Measurements from ENCODE around the gene P2RY12. TPM values are rescaled to one million over a fixed set of nuclear protein-coding genes. Genes with fewer than 3 reads are reported as not detected.

Gene P2RY12
- total RNA-seq, 4 donors from 2014 or later: 5.2 to 8.3 (median 7.0) TPM

GRCh38 chr3:151330899-151331298, 53.7 kb downstream of the P2RY12 start:
- no peak for ATAC-seq (ENCODE audit: low FRiP score)

GRCh38 chr3:151330379-151330778, 54.2 kb downstream of the P2RY12 start:
- no peak for DNase-seq (ENCODE audit: low spot score)
- TF ChIP-seq CTCF (IDR thresholded peaks at IDR 0.05): no peak
- no peak for ATAC-seq (ENCODE audit: low FRiP score)

More at GRCh38 chr3:151330899-151331298, 53.7 kb downstream of the P2RY12 start:
- no peak for DNase-seq (ENCODE audit: low spot score)
- no peak for TF ChIP-seq CTCF (IDR thresholded peaks at IDR 0.05)

GRCh38 chr3:151329363-151329762, 55.2 kb downstream of the P2RY12 start, which contains the start of gene P2RY13:
Gene P2RY13 (minus strand): TSS chr3:151329549. CDS start chr3:151329528, 21 bp downstream.
- no peak for DNase-seq (ENCODE audit: low spot score)
- no peak for TF ChIP-seq CTCF (IDR thresholded peaks at IDR 0.05)
- ATAC-seq (ENCODE audit: low FRiP score): no peak

GRCh38 chr3:151328298-151328995, 56.1 kb downstream of the P2RY12 start:
- TF ChIP-seq CTCF (IDR thresholded peaks at IDR 0.05): no peak
- DNase-seq (ENCODE audit: low spot score): no peak
- ATAC-seq (ENCODE audit: low FRiP score): peak; percentile 50

- no peak for TF ChIP-seq CTCF (IDR thresholded peaks at IDR 0.05)
- no peak for DNase-seq (ENCODE audit: low spot score)
- ATAC-seq (ENCODE audit: low FRiP score): no peak
These were observed 56.9 kb downstream of the P2RY12 start for GRCh38 chr3:151327571-151328198.

- no peak for ATAC-seq (ENCODE audit: low FRiP score)
- no peak for TF ChIP-seq CTCF (IDR thresholded peaks at IDR 0.05)
- no peak for DNase-seq (ENCODE audit: low spot score)
These were observed 62.0 kb downstream of the P2RY12 start for GRCh38 chr3:151322511-151322910.

- ATAC-seq (ENCODE audit: low FRiP score): no peak
- TF ChIP-seq CTCF (IDR thresholded peaks at IDR 0.05): no peak
These were observed 63.0 kb downstream of the P2RY12 start for GRCh38 chr3:151321526-151321925.

More at GRCh38 chr3:151321526-151321925, 63.0 kb downstream of the P2RY12 start:
- DNase-seq (ENCODE audit: low spot score): no peak
